Stimulated activated CD4-positive, alpha-beta T cell treated with anti-CD3 and anti-CD28 coated beads, TNF-alpha, amount 100 ng/mL, for 48 hours (primary cell): ENCODE results near the gene MPHOSPH8.
"Not testable (repeated sequence)": the region's sequence is repeated elsewhere in the genome, so short reads cannot be mapped to it uniquely, and the experiment has no call there.

Source experiments
- DNase-seq, 3 donors: peaks; one replicate each; pipeline ENCODE4 v3.0.0-alpha.2; 2020; ENCODE audit warnings: low read depth in 3 of 3

MPHOSPH8 gene

GRCh38 chr13:19685034-19685433, 51.6 kb downstream of the MPHOSPH8 start:
- DNase-seq: no peak

- no peak for DNase-seq
Measured at GRCh38 chr13:19685437-19685836, 52.0 kb downstream of the MPHOSPH8 start.

GRCh38 chr13:19691447-19691846, 58.0 kb downstream of the MPHOSPH8 start:
- not testable (repeated sequence) for DNase-seq

- no peak for DNase-seq
Measured at GRCh38 chr13:19695428-19695827, 62.0 kb downstream of the MPHOSPH8 start.

GRCh38 chr13:19695829-19696228, 62.4 kb downstream of the MPHOSPH8 start:
- no peak for DNase-seq

GRCh38 chr13:19700963-19701362, 67.5 kb downstream of the MPHOSPH8 start:
- not testable (repeated sequence) for DNase-seq

GRCh38 chr13:19701619-19702018, 68.2 kb downstream of the MPHOSPH8 start:
- DNase-seq: not testable (repeated sequence)

GRCh38 chr13:19704256-19704655, 70.8 kb downstream of the MPHOSPH8 start:
- not testable (repeated sequence) for DNase-seq

- DNase-seq: not testable (repeated sequence)
Measured at GRCh38 chr13:19709039-19709438, 75.6 kb downstream of the MPHOSPH8 start.

- DNase-seq: not testable (repeated sequence)
Measured at GRCh38 chr13:19709782-19710181, 76.3 kb downstream of the MPHOSPH8 start.

- peak in 1 of 3 donors; percentile 20 for DNase-seq
Measured at GRCh38 chr13:19713186-19713965, 79.9 kb downstream of the MPHOSPH8 start.

- no peak for DNase-seq
Measured at GRCh38 chr13:19720039-19720438, 86.6 kb downstream of the MPHOSPH8 start.
